GM23338 (cell line): ENCODE results near the gene PKLR. TPM values are rescaled to one million over a fixed set of nuclear protein-coding genes. Genes with fewer than 3 reads are reported as not detected.

ENCODE experiments used
- ATAC-seq: fragments of 200-7000 bp; cut with Tn5 transposase; 3 replicates; pipeline ENCODE4 v1.9.1; 2020
- DNase-seq: peaks from one replicate; pipeline ENCODE4 v3.0.0-alpha.2; 2015; ENCODE audit warnings: low spot score
- H2AFZ ChIP-seq: fragments of 200-600 bp; sonication (generic); 2 replicates; pipeline ENCODE4 v1.8.0; 2016; ENCODE audit warnings: antibody characterized with exemption, mild to moderate bottlenecking, moderate library complexity
- H3F3A ChIP-seq: fragments of 200-600 bp; sonication (generic); replicated peaks from 2 replicates; pipeline ENCODE4 v1.8.0; 2017; ENCODE audit warnings: antibody characterized with exemption, mixed run types, low read depth
- H3K27ac ChIP-seq: fragments of 200-600 bp; sonication (generic); 2 replicates; pipeline ENCODE4 v1.6.1; 2016; ENCODE audit warnings: low read depth
- H3K27me3 ChIP-seq: fragments of 200-600 bp; sonication (generic); 2 replicates; pipeline ENCODE4 v1.8.0; 2016; ENCODE audit warnings: mild to moderate bottlenecking, mixed run types, moderate library complexity; ENCODE audit not compliant: insufficient read depth
- H3K36me3 ChIP-seq: fragments of 200-600 bp; sonication (generic); 2 replicates; pipeline ENCODE4 v1.8.0; 2016; ENCODE audit warnings: mild to moderate bottlenecking; ENCODE audit not compliant: insufficient read depth
- H3K4me1 ChIP-seq: fragments of 200-600 bp; sonication (generic); 2 replicates; pipeline ENCODE4 v1.8.0; 2016; ENCODE audit warnings: mild to moderate bottlenecking, moderate library complexity; ENCODE audit not compliant: insufficient read depth
- H3K4me2 ChIP-seq: fragments of 200-600 bp; sonication (generic); 2 replicates; pipeline ENCODE4 v1.7.1; 2017; ENCODE audit warnings: mixed run types
- H3K4me3 ChIP-seq: fragments of 200-600 bp; sonication (generic); 2 replicates; pipeline ENCODE4 v1.6.1; 2016; ENCODE audit warnings: mixed run types
- H3K79me2 ChIP-seq: fragments of 200-600 bp; sonication (generic); replicated peaks from 2 replicates; pipeline ENCODE4 v1.8.0; 2017; ENCODE audit warnings: mild to moderate bottlenecking; ENCODE audit not compliant: insufficient read depth
- H3K9me2 ChIP-seq: fragments of 200-600 bp; sonication (generic); 2 replicates; pipeline ENCODE4 v1.8.0; 2017; ENCODE audit not compliant: insufficient read depth
- H4K20me1 ChIP-seq: fragments of 200-600 bp; sonication (generic); replicated peaks from 2 replicates; pipeline ENCODE4 v1.8.0; 2017; ENCODE audit warnings: mild to moderate bottlenecking; ENCODE audit not compliant: insufficient read depth
- H3K27ac Mint-ChIP-seq: 2 replicates; pipeline ENCODE4 v1.8.0; 2020; ENCODE audit warnings: inconsistent platforms, mild to moderate bottlenecking, moderate library complexity, mixed read lengths
- H3K27me3 Mint-ChIP-seq: 3 replicates; pipeline ENCODE4 v1.8.0; 2022; ENCODE audit warnings: low read depth, mild to moderate bottlenecking, moderate library complexity, mixed read lengths, inconsistent platforms; ENCODE audit not compliant: insufficient read depth, poor library complexity
- H3K36me3 Mint-ChIP-seq: 3 replicates; pipeline ENCODE4 v1.8.0; 2021; ENCODE audit warnings: low read depth, mild to moderate bottlenecking, inconsistent platforms, moderate library complexity, mixed read lengths
- H3K4me1 Mint-ChIP-seq: 3 replicates; pipeline ENCODE4 v1.8.0; 2020; ENCODE audit warnings: mild to moderate bottlenecking, inconsistent platforms, mixed read lengths
- H3K4me3 Mint-ChIP-seq: 3 replicates; pipeline ENCODE4 v1.8.0; 2021; ENCODE audit warnings: moderate library complexity, mild to moderate bottlenecking, inconsistent platforms, mixed read lengths
- H3K9me3 Mint-ChIP-seq: 3 replicates; pipeline ENCODE4 v1.8.0; 2020; ENCODE audit warnings: moderate library complexity, mild to moderate bottlenecking, inconsistent platforms, mixed read lengths
- CREB1 ChIP-seq: fragments of 250-450 bp; sonication (Bioruptor Pico); IDR thresholded peaks from 2 replicates; pipeline ENCODE4 v1.5.0; 2020; ENCODE audit warnings: low read depth, mild to moderate bottlenecking, moderate library complexity
- ETS1 ChIP-seq: IDR thresholded peaks from 2 replicates; pipeline ENCODE4 v1.6.1; 2016; ENCODE audit warnings: antibody characterized with exemption
- NANOG ChIP-seq: IDR thresholded peaks from 2 replicates; pipeline ENCODE4 v1.6.1; 2016; ENCODE audit warnings: antibody characterized with exemption, borderline replicate concordance
- POLR2AphosphoS5 ChIP-seq: IDR thresholded peaks from 2 replicates; pipeline ENCODE4 v1.6.1; 2016; ENCODE audit warnings: antibody characterized with exemption, low read depth
- REST ChIP-seq: IDR thresholded peaks from one replicate; pipeline ENCODE4 v1.6.1; 2018; ENCODE audit warnings: antibody characterized with exemption; ENCODE audit not compliant: unreplicated experiment
- ZNF114 ChIP-seq: fragments of 250-450 bp; sonication (Bioruptor Pico); IDR thresholded peaks from 2 replicates; pipeline ENCODE4 v1.5.0; 2020; ENCODE audit warnings: mild to moderate bottlenecking, moderate library complexity
- ZNF331 ChIP-seq: fragments of 250-450 bp; sonication (Bioruptor Pico); IDR thresholded peaks from 2 replicates; pipeline ENCODE4 v1.5.0; 2020; ENCODE audit warnings: low read depth, mild to moderate bottlenecking, moderate library complexity
- polyA plus RNA-seq: library from polyadenylated mRNA; unstranded; fragments of >200 nt; fragmentation: Nextera tagmentation; extraction: Ambion mirVana; gene quantifications from 2 replicates; pipeline ENCODE4 v1.2.1, GENCODE V29; 2016
- total RNA-seq: library from RNA; depleted of rRNA; stranded (reverse); fragments of >200 nt; shearing (Covaris generic); gene quantifications from 2 replicates; pipeline ENCODE4 v1.2.3, GENCODE V29; 2014

Gene PKLR
- total and polyA plus RNA-seq, 2 experiments from 2014 or later = 2.0 to 3.7 TPM

- Mint-ChIP-seq H3K36me3 (peaks cover 3% of the 10 kb centered on the region; the same call in 1 of the 3 replicates), H3K4me1 (no peaks in the 10 kb centered on the region; the same call in 1 of the 3 replicates), H3K27me3 (peaks cover 7% of the 10 kb centered on the region), H3K9me3 (no peaks in the 10 kb centered on the region), H3K4me3 (no peak overlapping the region), H3K27ac (no peak overlapping the region)
- Histone ChIP-seq H3K36me3 (no peaks in the 10 kb centered on the region), H3K27me3 (no peaks in the 10 kb centered on the region), H3F3A (no peaks in the 10 kb centered on the region), H3K27ac (no peak overlapping the region), H3K9me2 (no peaks in the 10 kb centered on the region), H4K20me1 (no peaks in the 10 kb centered on the region; the same call in 1 of the 2 replicates), H3K4me2 (no peak overlapping the region), H3K4me3 (no peak overlapping the region), H3K4me1 (no peaks in the 10 kb centered on the region), H2AFZ (no peak overlapping the region), H3K79me2 (no peaks in the 10 kb centered on the region)
- no peak for ATAC-seq
- no peak for TF ChIP-seq REST
- DNase-seq = no peak
Observed at GRCh38 chr1:155285063-155285462, 16.2 kb downstream of the PKLR start.

GRCh38 chr1:155284476-155284875 is 16.8 kb downstream of the PKLR start:
- 0 out of 2 replicates have a peak, but pooled peaks cover 1% of the 10 kb centered on the region for H3F3A ChIP-seq
- DNase-seq (no peak), ATAC-seq (no peak)
- no peak overlapping the region for H3K4me3 ChIP-seq
- Mint-ChIP-seq H3K36me3 (peaks cover 3% of the 10 kb centered on the region; the same call in 2 of the 3 replicates), H3K9me3 (peaks cover 1% of the 10 kb centered on the region; the same call in 1 of the 3 replicates), H3K27ac (no peak overlapping the region), H3K27me3 (peaks cover 5% of the 10 kb centered on the region), H3K4me1 (peaks cover 2% of the 10 kb centered on the region), H3K4me3 (no peak overlapping the region)
- peaks cover 2% of the 10 kb centered on the region; the same call in 1 of the 2 replicates for H3K4me1 ChIP-seq
- no peaks in the 10 kb centered on the region for H3K9me2 ChIP-seq
- no peak overlapping the region for H2AFZ ChIP-seq
- no peak overlapping the region for H3K4me2 ChIP-seq
- H3K36me3 ChIP-seq = no peaks in the 10 kb centered on the region
- H3K79me2 ChIP-seq = no peaks in the 10 kb centered on the region
- no peak overlapping the region for H3K27ac ChIP-seq
- no peaks in the 10 kb centered on the region; the same call in 1 of the 2 replicates for H4K20me1 ChIP-seq
- TF ChIP-seq NANOG (no peak), ZNF114 (CRISPR knock-in tag) (no peak)
- H3K27me3 ChIP-seq = no peaks in the 10 kb centered on the region

GRCh38 chr1:155282488-155283091 is 18.6 kb downstream of the PKLR start:
- Histone ChIP-seq H2AFZ (no peak overlapping the region), H3K79me2 (no peaks in the 10 kb centered on the region), H3K27me3 (no peaks in the 10 kb centered on the region), H3K9me2 (no peaks in the 10 kb centered on the region), H3K4me3 (no peak overlapping the region), H4K20me1 (no peaks in the 10 kb centered on the region), H3K36me3 (no peaks in the 10 kb centered on the region), H3K27ac (no peak overlapping the region), H3K4me2 (no peak overlapping the region), H3K4me1 (peaks cover 16% of the 10 kb centered on the region), H3F3A (peaks cover 11% of the 10 kb centered on the region)
- Mint-ChIP-seq H3K27me3 (peaks cover 11% of the 10 kb centered on the region), H3K9me3 (peaks cover 4% of the 10 kb centered on the region; the same call in 1 of the 3 replicates), H3K4me3 (no peak overlapping the region), H3K4me1 (peaks cover 12% of the 10 kb centered on the region), H3K36me3 (peaks cover 3% of the 10 kb centered on the region; the same call in 2 of the 3 replicates), H3K27ac (no peak overlapping the region)
- ATAC-seq (no peak), DNase-seq (no peak)
- TF ChIP-seq CREB1 (CRISPR knock-in tag) (no peak), ZNF331 (CRISPR knock-in tag) (no peak), ZNF114 (CRISPR knock-in tag) (no peak), ETS1 (no peak), POLR2AphosphoS5 (no peak)
